ENCODE results near the gene MDK. TPM values are rescaled to one million over a fixed set of nuclear protein-coding genes. Genes with fewer than 3 reads are reported as not detected.

MDK gene
- total RNA-seq, 6 experiments from 2014 or later, result 0.35 to 6.4 (median 4.2) TPM

DNA sequence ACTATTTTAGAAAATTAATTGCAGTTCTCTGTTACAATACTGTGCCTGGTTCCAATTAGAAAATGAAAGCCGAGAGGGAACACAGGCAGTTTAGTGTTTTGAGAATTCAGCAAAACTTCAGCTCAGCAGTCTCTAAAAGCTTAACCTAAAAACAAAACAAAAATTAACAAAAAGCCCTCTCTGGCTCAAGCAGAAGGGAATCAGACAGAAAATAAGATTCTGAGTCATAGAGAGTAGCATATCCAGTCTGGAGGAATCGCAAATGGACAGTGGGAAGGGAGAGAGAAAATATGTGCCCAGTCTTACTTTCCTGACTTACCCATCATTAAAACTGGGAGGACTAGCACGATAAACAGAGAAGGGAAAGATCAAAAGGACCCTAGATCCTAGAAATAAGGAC is 48.2 kb downstream of the MDK start:
- intact Hi-C loops (cut with DNase I), result no loop called here

DNA sequence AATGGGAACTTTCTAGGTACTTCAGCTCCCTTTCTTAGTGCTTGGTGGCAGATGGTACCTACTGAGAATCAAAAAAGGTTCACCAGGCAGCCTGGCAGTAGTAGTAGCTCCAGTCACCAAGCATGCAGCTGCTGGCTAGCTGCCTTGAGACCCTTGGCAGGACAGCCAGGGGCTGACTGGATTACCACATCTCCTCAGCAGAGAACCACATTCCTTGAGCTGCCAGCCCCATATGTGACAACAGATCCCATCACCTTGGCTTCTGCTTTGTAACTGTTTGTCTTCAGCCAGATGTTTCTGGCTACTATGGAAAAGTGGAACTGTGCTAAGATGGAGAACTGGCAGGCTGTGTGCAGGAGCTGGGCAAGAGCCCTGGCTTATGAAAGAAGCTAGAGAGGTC is 49.7 kb downstream of the MDK start:
- DNase-seq (no peak), ATAC-seq (no peak)
- H3K4me3 ChIP-seq, result no peak overlapping the region
- intact Hi-C loops (cut with DNase I), result no loop called here
- TF ChIP-seq, protein P1, sequence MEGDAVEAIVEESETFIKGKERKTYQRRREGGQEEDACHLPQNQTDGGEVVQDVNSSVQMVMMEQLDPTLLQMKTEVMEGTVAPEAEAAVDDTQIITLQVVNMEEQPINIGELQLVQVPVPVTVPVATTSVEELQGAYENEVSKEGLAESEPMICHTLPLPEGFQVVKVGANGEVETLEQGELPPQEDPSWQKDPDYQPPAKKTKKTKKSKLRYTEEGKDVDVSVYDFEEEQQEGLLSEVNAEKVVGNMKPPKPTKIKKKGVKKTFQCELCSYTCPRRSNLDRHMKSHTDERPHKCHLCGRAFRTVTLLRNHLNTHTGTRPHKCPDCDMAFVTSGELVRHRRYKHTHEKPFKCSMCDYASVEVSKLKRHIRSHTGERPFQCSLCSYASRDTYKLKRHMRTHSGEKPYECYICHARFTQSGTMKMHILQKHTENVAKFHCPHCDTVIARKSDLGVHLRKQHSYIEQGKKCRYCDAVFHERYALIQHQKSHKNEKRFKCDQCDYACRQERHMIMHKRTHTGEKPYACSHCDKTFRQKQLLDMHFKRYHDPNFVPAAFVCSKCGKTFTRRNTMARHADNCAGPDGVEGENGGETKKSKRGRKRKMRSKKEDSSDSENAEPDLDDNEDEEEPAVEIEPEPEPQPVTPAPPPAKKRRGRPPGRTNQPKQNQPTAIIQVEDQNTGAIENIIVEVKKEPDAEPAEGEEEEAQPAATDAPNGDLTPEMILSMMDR (IDR thresholded peaks at IDR 0.05), result no peak
- no peak for TF ChIP-seq POLR2A (IDR thresholded peaks at IDR 0.05)
- no peaks in the 10 kb centered on the region for H3K4me1 ChIP-seq
- H3K36me3 ChIP-seq, result peaks cover 0 to 26% (median 11%) of the 10 kb centered on the region in 4 donors
- H3K27ac ChIP-seq, result no peak overlapping the region
- H3K27me3 ChIP-seq, result no peaks in the 10 kb centered on the region
- H3K9me3 ChIP-seq, result no peaks in the 10 kb centered on the region

More for the DNA sequence above, 48.2 kb downstream of the MDK start:
- H3K27ac ChIP-seq, result no peak overlapping the region
- H3K36me3 ChIP-seq, result peaks cover 0 to 26% (median 11%) of the 10 kb centered on the region in 4 donors
- TF ChIP-seq, protein P1 (IDR thresholded peaks at IDR 0.05), result no peak
- TF ChIP-seq POLR2A (IDR thresholded peaks at IDR 0.05), result no peak
- WGBS (ENCODE audit: insufficient coverage, low coverage, low lambda C conversion rate, missing lambda C conversion rate), result 94% methylated on average over 3 of the region's 3 CpGs
- H3K4me3 ChIP-seq, result no peak overlapping the region
- no peaks in the 10 kb centered on the region for H3K27me3 ChIP-seq
- H3K4me1 ChIP-seq, result no peaks in the 10 kb centered on the region
- DNase-seq, result no peak
- ATAC-seq, result no peak
- H3K9me3 ChIP-seq, result no peaks in the 10 kb centered on the region

Small RNA genes lying within 50 kb of the gene (microRNA-seq; reads per million reads assigned to microRNA genes)
- 0.29 to 0.64 reads per million in 2 donors for gene MIR4688

Small RNA genes lying within 50 kb of the gene (small RNA-seq; reads per million reads assigned to genes)
- gene MIR4688, result 0 reads per million in 2 experiments

Other genes starting within 250 kb of the MDK start
- under 1 TPM; 0.07 to 0.37 (median 0.24) TPM for gene CREB3L1, start 104.0 kb upstream of the MDK start, total RNA-seq
- gene DGKZ, start 34.2 kb upstream of the MDK start, total RNA-seq, result 10 to 100 TPM; 10.7 to 57.9 (median 16.0) TPM
- gene CHRM4, start 10.1 kb downstream of the MDK start, total RNA-seq, result not detected
- 10 to 100 TPM; 11.0 to 15.7 (median 13.6) TPM for gene AMBRA1, start 212.4 kb downstream of the MDK start, total RNA-seq
- 1 to 10 TPM; 2.0 to 3.4 (median 2.9) TPM for gene HARBI1, start 235.6 kb downstream of the MDK start, total RNA-seq
- gene ATG13, start 235.9 kb downstream of the MDK start, total RNA-seq, result 10 to 100 TPM; 34.5 to 60.9 (median 41.1) TPM

All from right lobe of liver (tissue), 6 donors.